SIG-M5 treated with dmso at 0.1 percent for 504 hours (cell line): Measurements from ENCODE around the gene CLRN1.

ENCODE experiments used
- DNase-seq: peaks from one replicate; lab custom pipeline; 2025; ENCODE audit not compliant: unreplicated experiment; lab: John Stamatoyannopoulos, UW

CLRN1 gene

DNA sequence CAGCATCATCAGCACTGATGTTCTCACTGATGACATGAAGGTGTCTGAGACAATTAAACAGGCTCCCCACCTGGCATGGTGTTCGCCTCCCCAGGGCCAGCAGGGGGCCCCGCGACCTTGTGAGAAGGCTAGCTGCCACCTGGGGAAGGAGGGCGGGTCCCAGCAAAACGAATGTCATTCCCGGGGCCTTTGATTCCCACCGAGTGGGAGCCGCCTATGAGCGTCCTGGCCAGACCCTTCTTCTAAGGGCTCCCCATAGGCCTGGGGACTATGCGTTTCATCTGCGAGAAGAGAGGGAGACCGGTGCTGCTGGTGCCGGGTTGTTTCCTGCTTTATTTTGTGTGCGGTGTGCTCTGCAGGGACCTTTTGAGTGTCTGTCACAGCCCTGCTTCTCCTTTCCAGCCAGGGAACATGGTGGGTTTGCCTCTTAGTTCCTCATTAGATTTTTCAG, 46.8 kb downstream of the CLRN1 start:
- DNase-seq, result peak; percentile 32

- no peak for DNase-seq
Observed at GRCh38 chr3:150922611-150923010, 49.9 kb downstream of the CLRN1 start.

DNA sequence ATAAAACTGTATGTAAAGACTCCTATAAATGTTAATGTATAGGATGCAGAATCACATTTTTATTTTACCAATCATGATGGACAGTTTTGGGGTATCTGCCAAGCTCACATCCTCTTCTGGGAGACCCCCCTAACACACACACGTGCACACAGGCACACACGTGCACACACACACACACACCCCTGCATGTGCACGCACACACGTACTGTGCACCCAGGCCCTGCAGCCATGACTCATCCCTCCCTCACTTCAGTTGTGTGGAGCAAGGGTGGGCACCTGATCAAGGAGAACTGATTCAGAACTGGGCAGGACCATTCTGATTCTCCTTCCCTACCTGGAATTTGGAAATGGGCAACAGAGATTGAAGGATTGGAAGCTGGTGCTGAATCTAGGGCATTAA, 51.3 kb downstream of the CLRN1 start:
- no peak for DNase-seq

DNA sequence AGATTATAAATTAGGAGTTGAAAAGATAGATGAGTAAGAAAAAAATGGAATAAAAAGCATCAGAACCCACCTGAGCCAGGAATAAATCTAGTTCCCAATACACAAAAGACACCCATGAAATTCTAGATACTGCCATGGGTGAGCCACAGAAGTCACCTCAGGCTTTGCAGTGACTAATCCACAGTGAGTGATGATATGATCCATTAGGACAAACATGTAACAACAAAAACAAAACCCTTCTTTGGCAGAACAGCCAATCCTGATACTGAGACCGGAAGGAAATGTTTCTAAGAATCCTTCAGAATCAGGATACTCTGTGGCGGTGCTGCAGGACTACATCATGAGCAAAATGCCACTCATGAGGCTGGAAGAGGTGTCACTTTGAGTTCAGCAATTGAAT, 52.3 kb downstream of the CLRN1 start:
- no peak for DNase-seq

DNA sequence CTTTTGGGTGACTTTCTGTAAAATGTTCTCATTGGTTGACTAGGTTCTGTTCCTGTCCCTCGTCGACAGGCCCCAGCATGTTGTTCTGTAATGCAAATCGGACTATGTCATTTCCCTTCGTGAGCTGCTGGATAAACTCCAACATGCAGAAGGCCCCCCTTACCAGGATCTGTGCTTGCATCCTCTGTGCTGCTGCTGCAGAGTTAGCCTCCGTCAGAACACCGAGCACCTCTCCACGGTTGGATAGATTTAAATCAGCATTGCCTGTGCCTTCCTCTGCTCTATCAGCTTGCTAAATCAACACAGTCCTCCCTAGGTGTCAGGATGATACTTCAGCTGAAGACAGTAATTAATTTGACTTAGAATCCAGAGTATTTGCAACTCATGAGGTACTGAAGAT, 54.6 kb downstream of the CLRN1 start:
- no peak for DNase-seq

GRCh38 chr3:150913133-150913922, 59.2 kb downstream of the CLRN1 start:
- DNase-seq, result peak; percentile 15

- no peak for DNase-seq
Observed at GRCh38 chr3:150912501-150912900, 60.0 kb downstream of the CLRN1 start.

GRCh38 chr3:150911771-150912170, 60.8 kb downstream of the CLRN1 start:
- no peak for DNase-seq

DNA sequence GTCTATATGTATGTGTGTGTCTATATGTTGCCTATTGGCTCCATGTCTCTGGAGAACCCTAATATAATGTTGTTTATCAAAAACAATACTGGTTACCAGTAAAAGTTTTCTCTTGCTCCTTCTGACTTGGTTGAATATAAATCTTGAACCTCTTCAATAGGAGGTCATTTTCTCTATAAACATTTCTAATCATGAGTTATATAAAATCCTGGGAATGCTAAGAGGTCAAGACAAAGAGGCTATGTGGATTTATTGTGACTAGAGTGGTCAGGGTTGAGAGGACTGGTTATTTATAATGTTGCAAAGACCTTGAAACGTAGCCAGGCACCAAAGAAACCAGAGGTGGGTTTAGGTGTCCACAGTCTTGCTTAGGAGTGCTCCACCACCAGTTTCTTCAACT, 66.1 kb downstream of the CLRN1 start:
- DNase-seq, result no peak

- DNase-seq, result no peak
Observed at GRCh38 chr3:150905746-150906145, 66.8 kb downstream of the CLRN1 start.

GRCh38 chr3:150905339-150905738, 67.2 kb downstream of the CLRN1 start, which contains the start of gene MINDY4B:
MINDY4B (minus strand) TSS chr3:150905439; CDS start chr3:150905439, 0 bp downstream.
- DNase-seq, result no peak

DNA sequence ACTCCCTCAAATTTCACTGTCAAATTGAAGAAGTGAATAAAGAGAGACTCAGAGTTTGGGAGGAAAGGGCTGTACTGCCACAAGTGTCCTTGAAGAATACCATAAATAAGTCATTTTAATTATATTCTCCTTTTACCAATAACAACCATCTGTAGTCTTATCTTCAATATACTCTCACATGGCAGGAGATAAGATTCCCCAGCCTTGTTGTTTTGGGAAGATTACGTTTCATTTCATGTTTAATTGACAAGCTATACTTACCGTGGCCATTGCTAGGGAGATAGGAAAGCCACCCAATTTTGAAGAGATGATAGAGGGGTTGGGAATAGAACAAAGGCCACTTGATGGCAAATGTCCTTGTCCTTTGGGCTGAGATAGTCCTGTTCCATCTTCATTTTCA, 69.5 kb downstream of the CLRN1 start:
- DNase-seq, result no peak

DNA sequence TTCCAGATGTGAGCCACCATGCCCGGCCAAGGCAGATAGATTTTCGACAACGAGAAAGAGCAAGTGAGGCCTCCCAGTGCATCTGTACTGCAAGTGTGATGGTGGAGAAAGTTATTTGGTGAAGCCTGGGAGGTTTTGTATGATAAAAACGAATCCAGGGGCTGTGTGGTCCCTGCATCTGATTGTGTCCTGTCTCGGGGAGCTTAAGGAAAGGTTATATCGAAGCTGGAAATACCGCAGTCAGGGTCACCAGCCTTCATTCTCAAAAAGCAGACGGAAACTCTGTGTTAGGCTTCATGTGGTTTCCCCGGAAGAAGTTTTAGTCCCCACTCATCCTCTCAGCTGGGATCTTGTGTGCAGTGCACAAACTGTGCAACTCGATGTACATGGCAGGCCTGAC, 70.7 kb downstream of the CLRN1 start:
- DNase-seq, result no peak

DNA sequence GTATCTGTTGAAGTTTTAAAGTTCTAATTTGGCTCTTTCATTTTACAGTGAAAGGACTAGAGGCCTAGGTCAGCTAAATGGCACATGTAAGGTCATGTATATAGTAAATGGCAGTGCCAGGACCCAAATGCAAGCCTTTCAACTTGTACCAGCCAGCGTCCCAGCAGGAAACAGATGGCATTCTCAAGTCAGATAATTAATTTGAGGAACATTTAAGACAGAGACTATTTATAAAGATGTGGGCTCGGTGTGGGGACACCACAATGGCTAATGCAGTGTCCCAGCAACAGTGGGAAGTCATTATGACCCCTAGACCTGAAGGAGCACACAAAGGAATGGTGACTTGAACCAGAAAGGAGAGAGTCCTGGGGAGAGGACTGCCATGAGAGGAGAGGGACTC, 73.4 kb downstream of the CLRN1 start:
- DNase-seq, result no peak

DNA sequence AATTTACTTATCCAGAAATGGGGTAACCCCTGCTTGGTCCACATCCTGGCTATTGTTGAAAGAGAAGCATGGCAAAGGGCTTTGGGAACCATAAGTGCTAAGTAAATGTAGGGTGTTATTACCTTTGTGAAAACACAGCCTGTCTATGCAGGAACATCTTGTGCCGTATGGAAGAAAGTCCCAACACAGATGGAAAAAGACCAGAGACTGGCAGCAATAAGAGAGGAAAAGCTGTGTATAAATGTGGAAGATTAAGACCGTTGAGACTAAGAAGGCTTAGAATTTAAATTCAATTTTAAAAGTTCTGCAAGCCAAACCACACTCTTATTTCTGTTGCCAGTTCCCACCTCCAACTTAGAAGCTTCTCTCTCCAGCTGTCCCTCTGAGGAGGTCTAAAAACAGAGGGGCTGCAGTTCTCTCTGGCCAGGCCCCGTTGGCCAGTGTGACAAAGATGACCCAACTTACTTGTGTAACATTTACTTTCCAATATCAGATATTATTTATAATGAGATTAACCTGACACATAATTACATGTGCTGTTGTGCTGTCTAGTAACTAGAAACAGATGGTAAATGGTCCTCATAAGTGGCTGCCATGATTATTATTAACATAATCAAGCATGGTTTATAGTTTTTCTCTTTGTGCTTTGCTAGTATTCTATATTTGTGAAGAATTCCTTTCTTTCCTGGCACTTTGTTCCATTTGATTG, 74.3 kb downstream of the CLRN1 start:
- no peak for DNase-seq

DNA sequence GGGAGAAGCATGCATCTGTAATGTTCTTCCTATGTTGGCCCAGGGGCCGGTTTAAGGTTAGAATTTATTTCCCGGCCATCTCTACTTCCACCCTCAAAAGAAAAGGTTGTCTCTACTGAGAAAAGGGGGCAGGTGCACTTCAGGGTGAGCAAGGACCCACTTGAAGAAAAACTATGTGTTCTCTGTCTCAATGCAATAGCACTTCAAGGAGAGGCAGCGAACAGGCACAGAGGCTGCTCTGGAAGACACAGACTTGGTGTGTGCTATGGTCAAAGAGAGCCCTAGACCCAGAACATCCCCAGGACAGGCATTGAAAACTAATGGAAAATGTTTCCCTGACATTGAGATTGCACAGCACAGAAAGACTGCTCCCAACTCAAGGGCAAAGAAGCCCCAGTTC, 74.9 kb downstream of the CLRN1 start:
- DNase-seq, result no peak

DNA sequence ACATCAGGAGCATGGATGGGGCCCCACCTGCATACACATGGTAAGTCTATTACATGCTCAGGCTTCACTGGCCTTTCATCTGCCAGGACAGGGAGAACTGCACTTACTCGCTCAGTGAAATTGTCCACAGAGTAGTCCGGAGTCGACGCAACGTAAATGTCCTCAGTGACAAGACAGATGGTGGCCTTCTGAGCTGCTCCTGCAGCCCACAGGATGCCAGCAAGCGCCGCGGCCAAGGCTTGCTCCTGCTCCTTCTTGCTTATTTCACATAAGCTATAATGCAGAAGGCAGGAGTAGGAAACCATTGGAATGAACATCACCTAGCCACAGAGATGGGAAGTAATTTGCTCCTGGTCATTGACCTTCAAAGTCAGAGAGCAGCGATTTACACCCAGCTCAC, 81.7 kb downstream of the CLRN1 start:
- no peak for DNase-seq

- DNase-seq, result peak; percentile 76
Observed at GRCh38 chr3:150890295-150890694, 82.2 kb downstream of the CLRN1 start.

DNA sequence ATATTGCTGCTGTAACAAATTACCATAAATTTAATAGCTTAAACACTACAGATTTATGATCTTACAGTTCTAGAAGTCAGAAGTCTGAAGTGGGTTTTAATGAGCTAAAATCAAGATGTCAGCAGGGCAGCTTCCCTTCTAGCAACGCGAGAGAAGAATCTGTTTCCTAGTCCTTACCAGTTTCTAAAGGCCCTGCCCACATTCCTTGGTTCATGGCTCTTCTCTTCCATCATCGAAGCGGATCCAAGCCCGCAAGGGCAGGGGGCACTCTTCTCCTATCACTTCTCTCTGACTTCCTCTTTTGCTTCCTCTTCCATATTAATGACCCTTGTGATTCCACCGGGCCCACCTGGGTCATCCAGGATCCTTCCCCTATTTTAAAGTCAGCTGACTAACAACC, 83.4 kb downstream of the CLRN1 start:
- no peak for DNase-seq

DNA sequence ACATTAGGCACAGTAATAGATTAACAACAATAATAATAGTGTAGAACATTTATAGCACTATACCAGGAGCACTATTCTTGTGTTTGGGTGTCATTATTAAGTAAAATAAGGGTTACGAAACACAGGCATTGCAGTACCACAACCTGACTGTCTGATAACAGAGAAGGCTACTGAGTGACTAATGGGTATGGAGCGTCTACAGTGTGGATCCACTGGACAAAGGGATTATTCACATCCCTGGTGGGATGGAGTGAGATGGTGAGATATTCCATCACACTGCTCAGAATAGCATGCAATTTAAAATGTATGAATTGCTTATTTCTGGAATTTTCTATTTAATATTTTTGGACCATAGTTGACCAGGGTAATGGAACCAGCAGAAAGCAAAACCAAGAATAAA, 85.5 kb downstream of the CLRN1 start:
- DNase-seq, result no peak

DNA sequence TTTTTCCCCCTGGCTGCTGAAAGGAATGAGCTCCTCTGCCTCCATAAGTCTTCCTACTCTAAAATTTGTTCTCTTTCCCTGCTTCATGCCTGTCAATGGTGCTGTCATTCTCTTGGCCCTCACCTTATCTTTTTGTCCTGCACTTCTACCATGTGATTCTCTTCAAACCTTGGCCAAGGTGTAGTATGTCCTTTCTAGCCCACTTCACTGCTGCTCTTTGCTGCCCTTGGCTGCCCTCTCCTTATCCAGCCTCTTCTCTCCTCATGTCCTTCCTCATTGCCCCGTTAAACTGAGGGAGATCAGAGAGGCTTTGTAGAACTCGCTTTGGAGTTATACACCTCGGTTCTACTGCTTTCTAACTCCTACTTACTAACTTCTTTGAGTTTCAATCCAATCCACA, 87.0 kb downstream of the CLRN1 start:
- no peak for DNase-seq

GRCh38 chr3:150878996-150879575, 93.4 kb downstream of the CLRN1 start:
- no peak for DNase-seq
